ENCODE measurements around the gene DENND1B.

GRCh38 chr1:197633447-197634078 is 141.7 kb downstream of the DENND1B start:
- TF ChIP-seq CTCF (conservative IDR thresholded peaks at IDR 0.05 in 1 of 2, IDR thresholded peaks at IDR 0.05 in 1 of 2; ENCODE audit: extremely low read depth in 1 of 2, insufficient read depth in 1 of 2, low read depth in 1 of 2, low read length in 2 of 2) (no peak), EZH2 (IDR thresholded peaks at IDR 0.05; ENCODE audit: borderline replicate concordance, low read length) (no peak)

Data from mammary epithelial cell (primary cell).